ENCODE data around the gene TNN.

The TNN gene

GRCh38 chr1:175078629-175079028 is 11.0 kb downstream of the TNN start:
- Histone ChIP-seq H3K36me3 (replicated peaks) (no peaks in the 10 kb centered on the region), H3K27ac (no peak overlapping the region), H3K4me3 (ENCODE audit: low read depth, low read length) (no peak overlapping the region), H3K27me3 (replicated peaks) (no peaks in the 10 kb centered on the region)
- in situ Hi-C loops (cut with HindIII; ENCODE audit: low pct_ligation_motif_present, low sequenced_read_pairs), result no loop called here
- no peak for TF ChIP-seq CTCF (IDR thresholded peaks at IDR 0.05; ENCODE audit: low read depth, low read length, missing control alignments)
- no peak for DNase-seq

DNA sequence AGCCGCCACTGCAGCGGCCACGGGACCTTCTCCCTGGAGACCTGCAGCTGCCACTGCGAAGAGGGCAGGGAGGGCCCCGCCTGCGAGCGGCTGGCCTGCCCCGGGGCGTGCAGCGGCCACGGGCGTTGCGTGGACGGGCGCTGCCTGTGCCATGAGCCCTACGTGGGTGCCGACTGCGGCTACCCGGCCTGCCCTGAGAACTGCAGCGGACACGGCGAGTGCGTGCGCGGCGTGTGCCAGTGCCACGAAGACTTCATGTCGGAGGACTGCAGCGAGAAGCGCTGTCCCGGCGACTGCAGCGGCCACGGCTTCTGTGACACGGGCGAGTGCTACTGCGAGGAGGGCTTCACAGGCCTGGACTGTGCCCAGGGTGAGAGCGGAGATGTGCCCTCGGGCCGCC is 11.7 kb downstream of the TNN start:
- no peak for DNase-seq
- H3K36me3 ChIP-seq (replicated peaks), result no peaks in the 10 kb centered on the region
- H3K27me3 ChIP-seq (replicated peaks), result no peaks in the 10 kb centered on the region
- in situ Hi-C loops (cut with HindIII; ENCODE audit: low pct_ligation_motif_present, low sequenced_read_pairs), result no loop called here
- no peak overlapping the region for H3K4me3 ChIP-seq (ENCODE audit: low read depth, low read length)
- no peak for TF ChIP-seq CTCF (IDR thresholded peaks at IDR 0.05; ENCODE audit: low read depth, low read length, missing control alignments)
- no peak overlapping the region for H3K27ac ChIP-seq

- TF ChIP-seq CTCF (IDR thresholded peaks at IDR 0.05; ENCODE audit: low read depth, low read length, missing control alignments), result no peak
- in situ Hi-C loops (cut with HindIII; ENCODE audit: low pct_ligation_motif_present, low sequenced_read_pairs), result no loop called here
- H3K27me3 ChIP-seq (replicated peaks), result no peaks in the 10 kb centered on the region
- DNase-seq, result no peak
- H3K27ac ChIP-seq, result no peak overlapping the region
- H3K36me3 ChIP-seq (replicated peaks), result no peaks in the 10 kb centered on the region
- no peak overlapping the region for H3K4me3 ChIP-seq (ENCODE audit: low read depth, low read length)
These were observed 12.4 kb downstream of the TNN start for GRCh38 chr1:175080030-175080429.

DNA sequence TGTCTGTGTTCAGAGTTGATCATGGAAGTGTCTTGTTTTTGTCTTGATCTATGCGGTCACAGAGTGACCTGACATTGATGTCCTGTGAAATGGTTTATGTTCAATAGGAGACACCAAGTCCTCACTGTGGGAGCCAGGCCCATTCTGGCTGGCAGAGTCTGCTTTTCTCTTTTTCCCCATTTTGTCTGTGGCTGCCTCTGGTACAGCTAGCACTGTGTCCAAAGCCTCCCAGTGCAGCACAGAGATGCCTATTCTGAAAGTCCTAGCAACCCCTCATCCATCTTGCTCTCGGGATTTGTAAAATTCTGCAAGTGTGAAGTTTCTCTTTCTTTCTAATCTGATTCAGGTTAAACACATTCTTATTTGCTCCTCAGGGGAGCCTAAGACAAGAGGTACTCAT is 14.3 kb downstream of the TNN start:
- Histone ChIP-seq H3K4me3 (ENCODE audit: low read depth, low read length) (no peak overlapping the region), H3K36me3 (replicated peaks) (no peaks in the 10 kb centered on the region), H3K27me3 (replicated peaks) (no peaks in the 10 kb centered on the region), H3K27ac (no peak overlapping the region)
- in situ Hi-C loops (cut with HindIII; ENCODE audit: low pct_ligation_motif_present, low sequenced_read_pairs), result no loop called here
- DNase-seq, result no peak
- TF ChIP-seq CTCF (IDR thresholded peaks at IDR 0.05; ENCODE audit: low read depth, low read length, missing control alignments), result no peak

GRCh38 chr1:175088525-175088951 is 20.9 kb downstream of the TNN start:
- H3K4me3 ChIP-seq (ENCODE audit: low read depth, low read length), result no peak overlapping the region
- DNase-seq, result no peak
- no peak for TF ChIP-seq CTCF (IDR thresholded peaks at IDR 0.05; ENCODE audit: low read depth, low read length, missing control alignments)
- H3K27ac ChIP-seq, result no peak overlapping the region
- in situ Hi-C loops (cut with HindIII; ENCODE audit: low pct_ligation_motif_present, low sequenced_read_pairs), result no loop called here
- no peaks in the 10 kb centered on the region for H3K36me3 ChIP-seq (replicated peaks)
- H3K27me3 ChIP-seq (replicated peaks), result no peaks in the 10 kb centered on the region

DNA sequence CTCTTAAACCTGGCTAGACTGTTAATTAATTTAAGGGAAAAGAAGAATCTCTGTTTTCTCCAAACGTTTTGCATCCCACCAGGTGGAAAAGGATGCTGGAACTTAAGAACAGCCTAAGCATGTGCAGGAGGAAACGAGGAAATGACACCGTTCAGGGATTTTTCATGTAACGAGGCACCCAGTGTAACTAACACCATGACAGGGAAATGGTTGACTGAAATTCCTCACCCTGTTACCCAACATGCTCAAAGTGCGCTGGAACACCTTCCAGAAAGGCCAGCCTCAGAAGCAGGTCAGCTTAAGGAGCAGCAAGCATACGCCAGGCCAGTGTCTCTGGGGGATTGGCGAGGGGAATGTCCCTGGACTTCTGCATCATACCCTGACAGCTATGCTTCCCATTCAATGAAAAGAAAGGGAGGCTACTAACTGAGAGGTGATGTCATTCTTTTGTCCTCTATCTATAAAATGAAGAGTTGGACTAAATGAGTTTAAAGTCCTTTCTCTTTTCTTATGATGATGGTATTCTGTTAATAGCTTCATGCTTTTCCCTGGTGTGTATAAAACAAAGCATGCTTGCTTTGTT is 21.6 kb downstream of the TNN start:
- in situ Hi-C loops (cut with HindIII; ENCODE audit: low pct_ligation_motif_present, low sequenced_read_pairs), result no loop called here
- H3K36me3 ChIP-seq (replicated peaks), result no peaks in the 10 kb centered on the region
- H3K27ac ChIP-seq, result no peak overlapping the region
- DNase-seq, result no peak
- no peak for TF ChIP-seq CTCF (IDR thresholded peaks at IDR 0.05; ENCODE audit: low read depth, low read length, missing control alignments)
- H3K27me3 ChIP-seq (replicated peaks), result no peaks in the 10 kb centered on the region
- no peak overlapping the region for H3K4me3 ChIP-seq (ENCODE audit: low read depth, low read length)

All from brain microvascular endothelial cell (primary cell).